H1 (cell line): ENCODE data around the gene RPL36A. TPM values are rescaled to one million over a fixed set of nuclear protein-coding genes. Genes with fewer than 3 reads are reported as not detected.

ENCODE experiments used
- CTCF ChIA-PET: fragments of 300-600 bp; sonication (Branson Sonifier 250); formaldehyde crosslinking; loops from one replicate; lab custom pipeline; 2021; ENCODE audit not compliant: partially characterized antibody; lab: Charles Lee
- POLR2A ChIA-PET: fragments of 300-600 bp; sonication (Branson Sonifier 250); formaldehyde crosslinking; loops from one replicate; lab custom pipeline; 2021; ENCODE audit warnings: inconsistent platforms; ENCODE audit not compliant: partially characterized antibody; lab: Charles Lee
- DNase-seq, 2 experiments: peaks; one replicate each; pipeline versions ENCODE4 v3.0.0 to v3.0.0-alpha.2; 2010 to 2022; ENCODE audit warnings: low spot score in 2 of 2, low read depth in 1 of 2, mixed read lengths in 1 of 2
- FAIRE-seq: peaks from 2 replicates; lab custom pipeline; 2011; peaks lifted over from hg19 to GRCh38; lab: Jason Lieb, UNC
- H2AFZ ChIP-seq: 2 replicates; pipeline ENCODE4 v1.8.1; 2012; ENCODE audit warnings: low read length, inconsistent platforms
- H2AK5ac ChIP-seq: 2 replicates; pipeline ENCODE4 v1.6.1; 2013; ENCODE audit warnings: low read depth, low read length
- H2BK120ac ChIP-seq: replicated peaks from 2 replicates; pipeline ENCODE3; 2013; ENCODE audit warnings: low read depth, low read length, inconsistent platforms
- H2BK12ac ChIP-seq: 2 replicates; pipeline ENCODE4 v1.6.1; 2013; ENCODE audit warnings: low read depth, low read length
- H2BK15ac ChIP-seq: 2 replicates; pipeline ENCODE4 v1.6.1; 2013; ENCODE audit warnings: low read length
- H2BK20ac ChIP-seq: 2 replicates; pipeline ENCODE4 v1.6.1; 2013; ENCODE audit warnings: low read length
- H2BK5ac ChIP-seq: 2 replicates; pipeline ENCODE4 v1.6.1; 2013; ENCODE audit warnings: low read depth, low read length
- H3K14ac ChIP-seq: 2 replicates; pipeline ENCODE4 v1.6.1; 2013; ENCODE audit warnings: inconsistent platforms; ENCODE audit not compliant: insufficient read length
- H3K18ac ChIP-seq: 2 replicates; pipeline ENCODE4 v1.6.1; 2013; ENCODE audit warnings: low read length; ENCODE audit errors: extremely low read depth
- H3K23ac ChIP-seq: 2 replicates; pipeline ENCODE4 v1.6.1; 2013; ENCODE audit warnings: inconsistent platforms; ENCODE audit not compliant: insufficient read length
- H3K23me2 ChIP-seq: 2 replicates; pipeline ENCODE4 v1.6.1; 2013; ENCODE audit warnings: low read depth, low read length
- H3K27ac ChIP-seq: 2 replicates; pipeline ENCODE4 v1.6.1; 2011; ENCODE audit warnings: low read depth, low read length, inconsistent platforms
- H3K27me3 ChIP-seq, 4 experiments: replicated peaks in 1 of 4; 1 replicate in 1 of 4; 2 replicates in 3 of 4; pipeline versions ENCODE4 v1.6.1 to v1.8.1; 2011 to 2013; ENCODE audit warnings: low read length in 3 of 4, mild to moderate bottlenecking in 3 of 4, inconsistent platforms in 2 of 4, mixed read lengths in 2 of 4, moderate library complexity in 1 of 4; ENCODE audit not compliant: control insufficient read depth in 3 of 4, insufficient read depth in 3 of 4; ENCODE audit errors: extremely low read depth in 1 of 4
- H3K36me3 ChIP-seq, 4 experiments: 2 replicates each; pipeline versions ENCODE4 v1.6.1 to v1.8.1; 2011 to 2013; ENCODE audit warnings: mild to moderate bottlenecking in 4 of 4, low read length in 3 of 4, moderate library complexity in 2 of 4, control low read depth in 1 of 4, inconsistent platforms in 1 of 4; ENCODE audit not compliant: insufficient read depth in 4 of 4, control insufficient read depth in 2 of 4
- H3K4ac ChIP-seq: replicated peaks from 2 replicates; pipeline ENCODE3; 2013; ENCODE audit warnings: low read length, low read depth, mixed read lengths, inconsistent platforms; ENCODE audit not compliant: insufficient read length
- H3K4me1 ChIP-seq, 4 experiments: replicated peaks in 1 of 4; 1 replicate in 1 of 4; 2 replicates in 3 of 4; pipeline versions ENCODE4 v1.6.1 to v1.8.1; 2011 to 2013; ENCODE audit warnings: low read length in 3 of 4, inconsistent platforms in 2 of 4, mixed read lengths in 1 of 4; ENCODE audit not compliant: insufficient read depth in 4 of 4, control insufficient read depth in 3 of 4
- H3K4me2 ChIP-seq, 2 experiments: 2 replicates each; pipeline versions ENCODE4 v1.6.1 to v1.8.1; 2011 to 2013; ENCODE audit warnings: low read depth in 2 of 2, low read length in 2 of 2, control low read depth in 1 of 2, inconsistent platforms in 1 of 2, mild to moderate bottlenecking in 1 of 2; ENCODE audit not compliant: insufficient read depth in 1 of 2
- H3K4me3 ChIP-seq, 4 experiments: fragments of 200-600, 300-600 bp in 1 of 4; sonication (generic), shearing (Covaris generic), sonication (Bioruptor Twin) in 1 of 4; 2 replicates each; pipeline versions ENCODE4 v1.5.1 to v1.8.1; 2011 to 2016; ENCODE audit warnings: low read length in 4 of 4, low read depth in 3 of 4, control low read depth in 2 of 4, inconsistent platforms in 2 of 4, mild to moderate bottlenecking in 2 of 4, mixed read lengths in 1 of 4, moderate library complexity in 1 of 4; ENCODE audit not compliant: insufficient read depth in 2 of 4; ENCODE audit errors: extremely low read depth in 1 of 4
- H3K56ac ChIP-seq: replicated peaks from 2 replicates; pipeline ENCODE3; 2013; ENCODE audit warnings: low read depth, mild to moderate bottlenecking, mixed read lengths, low read length, inconsistent platforms; ENCODE audit not compliant: insufficient read length
- H3K79me1 ChIP-seq: 2 replicates; pipeline ENCODE4 v1.6.1; 2013; ENCODE audit warnings: low read depth, low read length, control low read depth
- H3K79me2 ChIP-seq, 2 experiments: 2 replicates each; pipeline versions ENCODE4 v1.6.1 to v1.8.1; 2012 to 2013; ENCODE audit warnings: low read length in 2 of 2, mild to moderate bottlenecking in 2 of 2, inconsistent platforms in 1 of 2; ENCODE audit not compliant: insufficient read depth in 2 of 2, control insufficient read depth in 1 of 2
- H3K9ac ChIP-seq, 4 experiments: replicated peaks in 1 of 4; 1 replicate in 1 of 4; 2 replicates in 3 of 4; pipeline versions ENCODE4 v1.6.1 to v1.8.1; 2011 to 2013; ENCODE audit warnings: low read depth in 3 of 4, low read length in 3 of 4, control low read depth in 2 of 4, mild to moderate bottlenecking in 2 of 4, moderate library complexity in 2 of 4, inconsistent platforms in 1 of 4; ENCODE audit errors: extremely low read depth in 1 of 4
- H3K9me3 ChIP-seq, 2 experiments: 2 replicates each; pipeline versions ENCODE4 v1.6.1 to v1.8.1; 2012 to 2013; ENCODE audit warnings: mild to moderate bottlenecking in 2 of 2, moderate library complexity in 2 of 2, control low read depth in 1 of 2, inconsistent platforms in 1 of 2, low read depth in 1 of 2, low read length in 1 of 2, mixed read lengths in 1 of 2; ENCODE audit not compliant: insufficient read depth in 2 of 2
- H4K20me1 ChIP-seq, 2 experiments: replicated peaks in 1 of 2; 2 replicates each; pipeline versions ENCODE3 to v1.8.1; 2011 to 2013; ENCODE audit warnings: inconsistent platforms in 2 of 2, low read length in 2 of 2, mild to moderate bottlenecking in 1 of 2; ENCODE audit not compliant: insufficient read depth in 2 of 2, control insufficient read depth in 1 of 2
- H4K5ac ChIP-seq: 2 replicates; pipeline ENCODE4 v1.6.1; 2013; ENCODE audit warnings: low read length, low read depth, mixed read lengths, inconsistent platforms; ENCODE audit not compliant: insufficient read length
- H4K8ac ChIP-seq: 2 replicates; pipeline ENCODE4 v1.8.0; 2013; ENCODE audit warnings: mild to moderate bottlenecking, moderate library complexity, low read length, inconsistent platforms; ENCODE audit not compliant: insufficient read depth; ENCODE audit errors: extremely low read depth
- H4K91ac ChIP-seq: replicated peaks from 2 replicates; pipeline ENCODE3; 2013; ENCODE audit warnings: low read length, mixed read lengths, inconsistent platforms; ENCODE audit not compliant: insufficient read length
- CBX5 ChIP-seq: fragments of 300-800, 300-1000 bp; sonication (generic); IDR thresholded peaks from 2 replicates; pipeline ENCODE4 v1.7.1; 2016; ENCODE audit warnings: antibody characterized with exemption, low read length, low read depth
- CBX8 ChIP-seq: fragments of 300-800, 300-1000 bp; sonication (generic); IDR thresholded peaks from 2 replicates; pipeline ENCODE4 v1.7.1; 2016; ENCODE audit warnings: low read depth, low read length, borderline replicate concordance
- KDM1A ChIP-seq: fragments of 200-600, 300-600 bp; sonication (generic); IDR thresholded peaks from 2 replicates; pipeline ENCODE4 v1.7.1; 2016; ENCODE audit warnings: mild to moderate bottlenecking, low read length, borderline replicate concordance
- KDM4A ChIP-seq: IDR thresholded peaks from one replicate; pipeline ENCODE4 v1.7.1; 2012; ENCODE audit warnings: low read depth, mild to moderate bottlenecking, moderate library complexity, low read length, inconsistent platforms; ENCODE audit not compliant: severe bottlenecking
- RBBP5 ChIP-seq: IDR thresholded peaks from 2 replicates; pipeline ENCODE4 v1.7.1; 2012; ENCODE audit warnings: low read depth, mild to moderate bottlenecking, inconsistent platforms, low read length, moderate library complexity, borderline replicate concordance
- RFX5 ChIP-seq: IDR thresholded peaks from 2 replicates; pipeline ENCODE4 v1.6.1; 2011; ENCODE audit warnings: low read depth, low read length, improper control_type of control experiment, borderline replicate concordance
- RNF2 ChIP-seq: fragments of 200-900, 300-1000 bp; sonication (generic); IDR thresholded peaks from 2 replicates; pipeline ENCODE4 v1.7.1; 2016; ENCODE audit warnings: borderline replicate concordance, low read depth, mild to moderate bottlenecking, antibody characterized with exemption, low read length; ENCODE audit not compliant: poor library complexity, severe bottlenecking; ENCODE audit errors: missing control alignments
- RXRA ChIP-seq: IDR thresholded peaks from 2 replicates; pipeline ENCODE4 v1.6.1; 2011; ENCODE audit warnings: low read depth, mild to moderate bottlenecking, low read length, moderate library complexity; ENCODE audit not compliant: insufficient read depth
- TAF7 ChIP-seq: optimal IDR thresholded peaks from 2 replicates; pipeline ENCODE3; 2011; ENCODE audit warnings: low read depth, mild to moderate bottlenecking, inconsistent platforms, low read length, moderate library complexity, borderline replicate concordance
- TCF12 ChIP-seq: IDR thresholded peaks from 2 replicates; pipeline ENCODE4 v1.6.1; 2011; ENCODE audit warnings: low read depth, mild to moderate bottlenecking, low read length
- TEAD4 ChIP-seq: IDR thresholded peaks from 2 replicates; pipeline ENCODE4 v1.6.1; 2012; ENCODE audit warnings: low read depth, low read length, inconsistent platforms, mixed read lengths
- ZNF274 ChIP-seq: IDR thresholded peaks from 2 replicates; pipeline ENCODE4 v1.7.0; 2012; ENCODE audit warnings: low read length, borderline replicate concordance; ENCODE audit errors: extremely low read depth
- WGBS, 2 experiments: shearing (Covaris generic) in 1 of 2; methylation state at CpG; one replicate each; pipeline versions ENCODE4 v1.1.6 to v1.1.7; 2013 to 2015; ENCODE audit warnings: low lambda C conversion rate in 2 of 2, mixed read lengths in 2 of 2, inconsistent platforms in 1 of 2, low coverage in 1 of 2, missing lambda C conversion rate in 1 of 2; ENCODE audit not compliant: insufficient replicate concordance in 2 of 2, insufficient coverage in 1 of 2, insufficient read length in 1 of 2; ENCODE audit errors: extremely low coverage in 1 of 2, missing lambda C conversion rate in 1 of 2; 5-methylcytosine and 5-hydroxymethylcytosine counted together
- polyA plus RNA-seq, 7 experiments: library from polyadenylated mRNA; depleted of rRNA in 3 of 7; stranded (reverse) in 5 of 7; unstranded in 2 of 7; fragments of >200 nt in 5 of 7; fragments of 200-250 nt in 2 of 7; gene quantifications; 1 replicate in 5 of 7; 2 replicates in 1 of 7; 4 replicates in 1 of 7; pipeline versions ENCODE4 v1.2.1 to v1.2.3, GENCODE V29; 2011 to 2013; ENCODE audit warnings: missing spikeins in 2 of 7, mixed read lengths in 2 of 7
- total RNA-seq: library from RNA; stranded (reverse); fragmentation: NEBNext Ultra II Directional; extraction: Animal tissue kit (Norgen Biotek cat#: 25700); gene quantifications from 2 replicates; pipeline ENCODE4 v1.2.1, GENCODE V29; 2021
- TF ChIP-seq, protein P1 (sequence below): IDR thresholded peaks from 2 replicates; pipeline ENCODE4 v1.6.1; 2011; ENCODE audit warnings: low read depth, mild to moderate bottlenecking, low read length; ENCODE audit not compliant: insufficient read depth

RPL36A gene
- total and polyA plus RNA-seq, 2 of the 8 experiments (the other 6 are each of a cell fraction or from before 2014, with no cell fraction given): 271 to 1,587 TPM

DNA sequence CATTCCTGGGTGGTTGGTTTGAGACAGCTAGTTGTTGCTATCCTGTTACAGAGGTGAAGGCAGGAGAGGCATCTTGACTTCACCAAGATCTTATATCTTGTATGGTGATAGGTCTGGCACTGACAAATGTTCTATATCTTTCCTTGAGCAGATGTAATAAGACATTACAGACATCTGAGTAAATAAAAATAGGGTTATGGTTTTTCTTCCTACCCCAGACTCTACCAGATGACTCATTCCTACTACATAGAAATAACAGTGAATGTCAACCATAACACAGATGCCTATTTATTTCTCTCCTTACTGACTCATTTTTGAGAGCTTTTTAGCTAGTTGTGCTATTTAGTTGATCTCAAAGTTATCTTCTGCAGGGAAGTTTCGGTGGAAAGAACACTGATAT lies 39.1 kb downstream of the RPL36A start:
- TF ChIP-seq CBX5: no peak
- no peak for TF ChIP-seq CBX8
- TF ChIP-seq ZNF274: no peak
- TF ChIP-seq, protein P1, sequence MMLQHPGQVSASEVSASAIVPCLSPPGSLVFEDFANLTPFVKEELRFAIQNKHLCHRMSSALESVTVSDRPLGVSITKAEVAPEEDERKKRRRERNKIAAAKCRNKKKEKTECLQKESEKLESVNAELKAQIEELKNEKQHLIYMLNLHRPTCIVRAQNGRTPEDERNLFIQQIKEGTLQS: no peak
- TF ChIP-seq RBBP5: no peak
- TF ChIP-seq TEAD4: no peak
- TF ChIP-seq KDM1A: no peak
- TF ChIP-seq KDM4A: no peak
- TF ChIP-seq TCF12: no peak
- no peak for TF ChIP-seq RNF2
- TF ChIP-seq RFX5: no peak
- TF ChIP-seq RXRA: no peak
- TF ChIP-seq TAF7: no peak
- TF ChIP-seq, all 59 proteins: peak for 0
- FAIRE-seq: no peak
- ChIA-PET CTCF (interaction anchor here (0.7 kb wide), 1 partner anchor 613 kb away, joined by 3 read pairs; no protein-coding TSS in a partner anchor), POLR2A (no interaction called here)
- H2BK12ac ChIP-seq: no peak overlapping the region
- no peak overlapping the region for H3K14ac ChIP-seq
- no peak overlapping the region for H3K18ac ChIP-seq
- no peak overlapping the region for H4K5ac ChIP-seq
- no peak for DNase-seq
- H3K23me2 ChIP-seq: no peaks in the 10 kb centered on the region
- no peak overlapping the region for H2AK5ac ChIP-seq
- 0 out of 4 replicates have a peak, but pooled peaks cover 0 to 3% of the 10 kb centered on the region in 2 experiments for H3K9me3 ChIP-seq
- no peak overlapping the region for H3K9ac ChIP-seq
- no peaks in the 10 kb centered on the region for H3K79me2 ChIP-seq
- H3K4me2 ChIP-seq: no peak overlapping the region
- no peak overlapping the region for H4K8ac ChIP-seq
- H2BK120ac ChIP-seq: no peak overlapping the region
- no peak overlapping the region for H3K23ac ChIP-seq
- no peak overlapping the region for H2AFZ ChIP-seq
- no peaks in the 10 kb centered on the region for H3K4me1 ChIP-seq
- no peak overlapping the region for H2BK15ac ChIP-seq
- H4K91ac ChIP-seq: no peak overlapping the region
- H2BK5ac ChIP-seq: no peak overlapping the region
- WGBS, 2 experiments: 57% methylated on average over 1 of the region's 1 CpG; no CpG with 5 or more reads in 1 of the 2 experiments
- H3K4me3 ChIP-seq: no peak overlapping the region
- H3K27me3 ChIP-seq: no peaks in the 10 kb centered on the region
- no peak overlapping the region for H3K4ac ChIP-seq
- H3K36me3 ChIP-seq: peaks cover 0 to 18% (median 2%) of the 10 kb centered on the region in 4 experiments; a peak in 4 of 8 replicates
- no peaks in the 10 kb centered on the region for H3K79me1 ChIP-seq
- no peak overlapping the region for H2BK20ac ChIP-seq
- no peaks in the 10 kb centered on the region for H4K20me1 ChIP-seq
- H3K27ac ChIP-seq: no peak overlapping the region
- H3K56ac ChIP-seq: no peak overlapping the region
